SK-N-MC (cell line): Measurements from ENCODE around the gene TRMT2A.

ENCODE experiments used
- EZH2 ChIP-seq: fragments of 200-600 bp; sonication (generic); IDR thresholded peaks from one replicate; pipeline ENCODE4 v1.6.1; 2017; ENCODE audit warnings: antibody characterized with exemption
- POLR2AphosphoS5 ChIP-seq: IDR thresholded peaks from 2 replicates; pipeline ENCODE4 v1.6.1; 2012; ENCODE audit warnings: mild to moderate bottlenecking, low read depth, low read length, borderline replicate concordance

DNA sequence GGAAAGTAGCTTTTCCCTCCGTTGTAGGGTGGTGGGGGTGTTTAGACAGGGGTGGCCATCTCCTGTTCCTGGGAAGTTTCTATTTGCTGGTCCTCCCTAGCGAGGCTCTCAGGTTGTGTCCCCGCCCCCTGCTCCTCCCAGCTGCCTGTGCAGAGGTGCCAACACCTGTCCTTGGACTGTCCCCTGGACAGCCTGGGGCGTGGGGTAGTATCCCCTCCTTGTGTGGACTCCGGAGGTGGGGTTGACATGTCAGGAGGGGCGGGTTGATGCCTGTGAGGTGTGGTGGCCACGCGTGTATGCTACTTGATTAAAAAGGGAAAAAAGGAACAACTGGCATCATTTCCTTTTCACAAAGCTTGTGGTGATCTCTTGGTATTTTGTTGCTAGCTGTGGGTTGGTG, 15.4 kb downstream of the TRMT2A start:
- TF ChIP-seq POLR2AphosphoS5, result no peak
- TF ChIP-seq EZH2, result no peak
